HuH-7 (cell line): ENCODE measurements around the gene ZNF581.
A peak's percentile ranks its signal among the peaks of the same experiment; 100 is the strongest.

ENCODE experiments used
- DNase-seq: peaks from one replicate; pipeline ENCODE4 v3.0.0; 2011; ENCODE audit warnings: low spot score

Gene ZNF581

DNA sequence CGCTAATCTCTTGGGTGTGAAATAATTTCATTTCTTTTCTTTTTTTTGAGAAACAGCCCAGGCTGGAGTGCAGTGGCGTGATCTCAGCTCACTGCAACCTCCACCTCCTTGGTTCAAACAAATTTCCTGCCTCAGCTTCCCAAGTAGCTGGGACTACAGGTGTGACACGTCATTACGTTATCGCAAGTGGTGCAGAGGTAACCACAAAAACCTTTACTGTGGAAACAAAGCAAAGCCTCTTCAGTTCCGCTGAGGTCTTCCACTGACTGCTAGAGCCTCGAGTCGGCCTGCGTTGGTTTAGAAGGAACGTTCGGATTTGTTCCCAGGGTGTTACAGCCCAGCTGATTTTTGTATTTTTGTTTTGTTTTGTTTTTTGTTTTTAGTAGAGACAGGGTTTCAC is 17.1 kb upstream of the ZNF581 start:
- DNase-seq, result no peak

DNA sequence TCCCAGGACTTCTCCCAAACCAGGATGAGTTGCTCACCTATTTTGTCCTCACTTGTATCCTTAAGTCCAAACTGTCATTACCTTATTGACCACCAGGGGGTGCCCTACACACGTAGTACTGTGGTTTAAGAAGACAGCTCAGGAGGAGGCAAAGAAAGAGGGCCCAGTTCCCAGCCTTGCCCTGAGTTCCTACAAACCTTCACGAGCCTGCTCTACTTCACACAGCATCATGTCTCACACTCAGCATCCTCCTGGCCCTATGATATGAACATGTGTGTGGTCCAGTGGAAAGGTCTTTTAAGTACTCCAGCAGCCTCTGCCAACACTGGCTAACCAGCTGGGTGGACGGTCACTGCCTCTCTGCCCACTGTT is 11.0 kb upstream of the ZNF581 start:
- no peak for DNase-seq

DNA sequence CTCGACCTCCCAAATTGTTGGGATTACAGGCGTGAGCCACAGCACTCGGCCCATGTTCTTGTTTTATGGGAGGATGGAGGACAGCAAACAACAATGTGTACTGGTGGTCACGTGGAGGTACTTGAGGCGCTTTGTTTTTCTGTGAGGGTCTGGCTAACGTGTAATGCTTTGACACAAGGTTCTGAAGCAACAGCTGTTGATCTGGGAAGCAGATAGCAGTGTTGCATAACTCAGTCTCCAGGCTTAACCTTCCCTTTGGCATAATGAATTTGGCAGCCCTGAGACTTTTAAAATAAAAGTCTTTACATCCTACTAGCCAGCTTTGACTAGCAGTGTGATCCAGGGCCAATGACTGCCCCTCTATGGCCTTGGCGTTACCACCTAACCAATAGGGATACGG is 9.6 kb upstream of the ZNF581 start:
- DNase-seq, result no peak

GRCh38 chr19:55635334-55635717 is 8.1 kb upstream of the ZNF581 start:
- DNase-seq, result no peak

DNA sequence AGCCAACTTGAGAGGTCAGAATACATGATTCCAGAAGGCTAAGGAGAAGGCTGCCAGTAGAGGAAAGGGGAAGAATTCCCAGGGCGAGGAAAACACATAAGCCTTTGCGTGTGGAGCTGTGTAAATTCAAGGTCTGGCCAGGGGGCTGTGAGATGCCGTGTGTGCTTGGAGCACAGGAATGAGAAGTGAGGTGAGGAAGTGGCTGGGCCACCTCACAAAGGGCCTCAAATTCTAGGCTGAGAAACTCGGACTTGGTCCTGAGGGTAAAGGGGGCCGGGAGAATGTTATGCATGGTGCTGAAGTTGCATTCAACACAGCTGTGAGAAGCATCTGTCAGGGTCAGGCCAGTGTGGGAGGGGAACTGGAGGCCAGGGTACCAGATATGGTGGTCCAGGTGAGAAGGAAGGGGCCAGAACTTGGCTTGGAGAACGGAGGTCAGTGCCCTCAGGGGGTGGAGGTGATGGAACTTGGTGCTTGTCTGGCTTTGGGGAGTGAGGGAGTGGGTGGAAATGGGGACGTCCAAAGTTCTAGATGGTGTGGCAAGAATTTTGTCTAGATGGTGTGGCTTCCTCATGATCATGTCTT is 7.5 kb upstream of the ZNF581 start:
- no peak for DNase-seq

GRCh38 chr19:55636723-55637122 is 6.7 kb upstream of the ZNF581 start:
- no peak for DNase-seq

DNA sequence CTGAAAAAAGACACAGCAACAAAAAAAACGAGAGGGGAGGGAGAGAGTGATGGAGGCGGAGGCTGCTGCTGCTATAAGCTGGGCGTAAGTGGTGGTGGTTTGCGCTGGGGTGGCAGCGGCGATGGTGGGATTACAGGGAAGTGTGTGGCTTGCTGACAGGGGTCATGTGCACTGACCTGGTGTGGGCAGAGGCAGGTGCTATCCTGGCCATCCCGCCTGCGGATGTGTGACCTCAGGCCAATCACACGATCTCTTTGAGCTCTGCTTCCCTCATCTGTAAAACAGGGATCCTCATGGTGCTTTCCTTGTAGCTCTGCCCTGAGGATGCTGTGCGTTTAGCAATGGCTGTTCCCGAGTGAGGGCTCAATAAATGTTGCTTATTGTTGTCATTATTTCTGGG is 5.9 kb upstream of the ZNF581 start:
- no peak for DNase-seq

DNA sequence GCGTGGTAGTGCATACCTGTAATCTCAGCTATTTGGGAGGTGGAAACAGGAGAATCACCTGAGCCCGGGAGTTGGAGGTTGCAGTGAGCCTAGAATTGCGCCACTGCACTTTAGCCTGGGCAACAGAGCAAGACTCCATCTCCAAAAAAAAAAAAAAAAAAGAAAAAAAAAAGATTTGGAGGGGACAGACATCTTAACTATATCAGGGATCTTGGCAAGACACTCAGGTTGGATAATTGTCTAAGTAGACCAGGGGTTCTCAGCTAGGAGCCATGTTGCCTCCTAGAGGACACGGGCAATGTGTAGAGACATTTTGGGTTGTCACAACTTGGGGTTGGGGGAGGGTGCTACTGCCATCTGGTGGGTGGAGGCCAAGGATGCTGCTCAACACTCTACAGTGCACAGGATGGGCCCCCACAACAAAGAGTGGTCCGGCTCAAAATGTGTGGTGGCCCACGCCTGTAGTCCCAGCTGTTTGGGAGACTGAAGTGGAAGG is 4.5 kb upstream of the ZNF581 start:
- DNase-seq, result no peak

GRCh38 chr19:55640043-55640576 is 3.3 kb upstream of the ZNF581 start:
- no peak for DNase-seq

DNA sequence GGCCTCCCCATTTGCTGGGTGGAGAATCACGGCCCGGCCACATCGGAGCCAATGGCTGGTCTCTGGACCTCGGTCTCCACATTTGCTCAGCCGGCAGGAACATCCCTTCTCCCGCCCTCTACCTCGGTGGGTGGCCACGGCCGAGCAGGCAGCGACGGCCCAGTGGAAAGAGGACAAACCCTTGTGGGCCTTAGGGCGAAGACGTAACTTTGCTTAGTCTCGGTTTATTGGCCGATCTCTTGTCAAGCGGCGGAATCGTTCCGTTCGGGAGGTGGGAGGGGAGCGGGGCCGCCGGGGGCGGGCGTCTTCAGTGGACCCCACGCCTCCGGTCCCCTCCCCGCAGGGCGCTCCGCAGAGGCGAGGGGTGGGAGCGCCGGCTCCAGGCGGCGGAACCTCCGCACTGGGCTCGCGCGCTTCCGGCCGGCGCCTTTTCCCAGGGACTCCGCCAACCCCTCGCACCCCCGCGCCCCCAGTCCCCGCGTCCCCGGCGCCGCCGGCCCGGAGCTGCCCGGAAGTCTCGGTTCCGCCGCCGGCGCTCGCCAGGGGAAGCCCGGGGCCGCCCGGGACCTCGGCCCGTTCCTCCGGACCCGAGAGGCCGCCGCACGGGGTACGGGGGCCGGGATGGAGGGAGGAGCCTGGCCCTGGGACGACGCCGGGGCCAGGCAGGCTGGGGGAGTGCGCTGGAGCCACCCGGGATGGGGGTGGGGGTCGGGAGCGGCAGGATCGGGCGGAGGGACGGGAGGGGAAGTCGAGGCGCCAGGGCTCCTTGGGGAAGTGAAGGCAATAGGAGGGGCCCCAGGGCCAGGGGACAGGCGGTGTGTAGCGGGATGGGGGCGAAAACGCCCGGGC is 2.6 kb upstream of the ZNF581 start, which contains the start of gene ZNF580:
TSS of gene ZNF580 (plus strand) at position 426 of the 849 bp plus-strand sequence. CDS start 1,507 bp downstream, outside the sequence.
- DNase-seq, result no peak

DNA sequence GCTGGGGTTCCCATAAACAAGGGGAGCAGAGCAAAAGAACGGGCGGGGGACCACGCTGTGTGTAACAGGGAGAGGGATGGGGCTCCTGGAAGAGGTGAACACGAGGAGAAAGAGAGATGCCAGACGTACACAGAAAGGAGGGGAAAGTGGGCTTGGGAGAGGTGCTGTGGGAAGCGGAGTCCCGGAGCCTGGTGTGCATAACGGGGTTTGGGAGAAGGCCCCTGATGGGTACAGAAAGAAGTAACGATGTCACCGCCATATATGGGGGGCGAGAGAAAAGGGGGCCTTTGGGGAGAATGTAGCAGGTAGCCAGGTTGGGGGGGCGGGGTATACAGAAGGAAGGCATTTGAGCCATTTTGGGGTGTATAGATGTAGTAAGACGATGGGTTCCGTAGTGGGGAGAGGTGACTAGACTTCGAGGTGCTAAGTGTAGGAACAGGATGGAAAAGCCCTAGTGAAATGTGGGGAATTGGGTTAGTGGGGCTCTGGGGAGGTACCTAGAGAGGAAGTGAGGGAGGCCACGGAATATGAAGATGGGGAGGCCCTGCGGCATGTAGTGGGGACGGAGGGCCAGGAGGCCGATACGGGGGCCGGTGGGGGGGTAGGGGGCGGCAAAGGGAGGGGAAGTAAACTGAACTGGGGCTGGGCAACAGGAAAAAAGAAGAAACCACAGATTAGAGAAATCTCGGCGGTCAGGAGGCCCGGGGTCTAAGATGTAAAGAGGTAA is 1.9 kb upstream of the ZNF581 start:
- no peak for DNase-seq

DNA sequence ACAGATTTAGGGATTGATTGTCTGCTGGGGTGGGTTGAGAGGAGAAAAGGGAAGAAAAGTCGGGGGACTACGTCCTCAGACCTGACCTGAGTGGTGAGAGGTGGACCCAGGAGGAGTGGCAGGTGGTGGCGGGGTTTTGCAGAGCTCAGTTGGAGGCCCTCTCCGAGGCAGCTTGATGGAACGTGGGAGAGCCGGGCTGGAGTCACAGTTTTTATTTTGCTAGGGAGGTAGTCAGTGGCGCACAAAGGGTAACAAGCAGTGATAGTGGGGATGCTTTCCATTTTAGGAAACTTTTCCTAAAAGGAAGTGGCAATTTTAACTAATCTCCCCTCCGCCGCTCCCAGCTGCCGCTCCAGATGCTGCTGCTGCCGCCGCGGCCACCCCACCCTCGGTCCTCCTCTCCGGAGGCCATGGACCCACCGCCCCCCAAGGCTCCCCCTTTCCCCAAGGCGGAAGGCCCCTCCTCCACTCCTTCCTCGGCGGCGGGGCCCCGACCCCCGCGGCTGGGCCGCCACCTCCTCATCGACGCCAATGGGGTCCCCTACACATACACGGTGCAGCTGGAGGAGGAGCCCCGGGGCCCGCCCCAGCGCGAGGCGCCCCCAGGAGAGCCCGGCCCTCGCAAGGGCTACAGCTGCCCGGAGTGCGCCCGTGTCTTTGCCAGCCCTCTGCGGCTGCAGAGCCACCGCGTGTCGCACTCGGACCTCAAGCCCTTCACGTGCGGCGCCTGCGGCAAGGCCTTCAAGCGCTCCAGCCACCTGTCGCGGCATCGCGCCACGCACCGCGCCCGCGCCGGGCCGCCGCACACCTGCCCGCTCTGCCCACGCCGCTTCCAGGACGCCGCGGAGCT is 1.1 kb upstream of the ZNF581 start:
- no peak for DNase-seq

GRCh38 chr19:55643887-55644176 is 383 bp downstream of the ZNF581 start:
- DNase-seq, result no peak

- no peak for DNase-seq
Measured at GRCh38 chr19:55644191-55644833, 863 bp downstream of the ZNF581 start.

GRCh38 chr19:55644842-55645511 is 1.5 kb downstream of the ZNF581 start:
- DNase-seq, result no peak

DNA sequence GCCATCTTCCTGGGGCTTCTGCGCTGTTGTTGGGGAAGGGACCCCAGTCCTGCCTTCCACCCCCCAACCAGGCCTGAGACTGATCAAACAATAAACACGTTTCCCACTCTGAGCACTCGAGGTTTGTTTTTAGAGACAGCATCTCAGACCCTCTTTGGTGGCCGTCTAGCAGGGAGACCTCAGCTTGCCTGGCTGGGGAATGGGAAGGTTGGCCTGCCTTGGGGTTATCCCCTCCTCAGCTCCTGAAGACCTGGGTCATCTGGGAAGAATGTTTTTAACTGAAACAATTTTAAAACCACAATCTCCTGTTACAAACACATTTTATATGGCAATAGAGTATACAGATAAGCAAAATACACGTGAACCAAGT is 2.0 kb downstream of the ZNF581 start:
- no peak for DNase-seq

DNA sequence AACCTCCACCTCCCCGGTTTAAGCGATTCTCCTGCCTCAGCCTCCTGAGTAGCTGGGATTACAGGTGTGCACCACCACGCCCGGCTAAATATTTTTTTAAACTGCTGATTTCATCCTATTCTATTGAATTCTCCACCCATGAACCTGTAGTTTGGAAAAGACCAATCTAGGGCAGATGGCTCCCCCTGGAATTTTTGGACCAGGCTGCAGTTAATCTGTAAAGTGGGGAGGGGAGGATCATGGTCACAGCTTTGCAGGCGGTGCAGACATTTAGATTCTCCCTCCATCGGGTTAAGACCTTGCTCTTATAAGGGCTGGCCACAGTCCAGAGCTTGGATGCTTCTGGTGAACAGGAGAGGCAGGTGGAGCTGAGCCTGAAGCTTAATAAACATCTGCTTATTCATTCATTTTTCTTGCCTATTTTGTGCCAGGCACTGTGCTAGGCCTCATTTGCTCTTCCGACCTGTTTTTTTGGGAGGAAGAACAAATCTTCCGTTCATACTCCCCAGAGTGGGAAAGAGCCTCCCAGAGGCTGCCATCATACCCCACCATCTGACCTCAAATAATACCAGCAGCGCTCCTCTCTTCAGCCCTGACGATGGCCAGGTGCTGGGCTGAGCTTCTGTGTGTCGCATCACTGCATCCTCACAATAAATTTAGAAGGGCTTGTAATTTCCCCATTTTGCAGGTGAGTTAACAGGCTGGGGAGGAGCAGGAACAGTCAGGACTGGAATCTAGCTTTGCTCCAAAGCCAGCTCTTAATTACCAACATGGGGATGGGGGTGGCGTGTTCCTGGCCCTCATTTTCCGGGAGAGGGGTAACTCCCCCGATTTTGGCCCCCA is 3.7 kb downstream of the ZNF581 start:
- no peak for DNase-seq

- peak; percentile 87 for DNase-seq
Measured at GRCh38 chr19:55647732-55648584, 4.5 kb downstream of the ZNF581 start, which contains the start of gene CCDC106. TSS of gene CCDC106 (plus strand) at chr19:55648212. CDS start at chr19:55649047, 835 bp downstream.
